GM19240 (cell line): ENCODE results near the gene IFITM2.
"Not testable (repeated sequence)": the region's sequence is repeated elsewhere in the genome, so short reads cannot be mapped to it uniquely, and the experiment has no call there.

ENCODE experiments used
- DNase-seq: peaks from one replicate; pipeline ENCODE4 v3.0.0; 2011; ENCODE audit warnings: low spot score; ENCODE audit not compliant: insufficient read length

IFITM2 gene

DNA sequence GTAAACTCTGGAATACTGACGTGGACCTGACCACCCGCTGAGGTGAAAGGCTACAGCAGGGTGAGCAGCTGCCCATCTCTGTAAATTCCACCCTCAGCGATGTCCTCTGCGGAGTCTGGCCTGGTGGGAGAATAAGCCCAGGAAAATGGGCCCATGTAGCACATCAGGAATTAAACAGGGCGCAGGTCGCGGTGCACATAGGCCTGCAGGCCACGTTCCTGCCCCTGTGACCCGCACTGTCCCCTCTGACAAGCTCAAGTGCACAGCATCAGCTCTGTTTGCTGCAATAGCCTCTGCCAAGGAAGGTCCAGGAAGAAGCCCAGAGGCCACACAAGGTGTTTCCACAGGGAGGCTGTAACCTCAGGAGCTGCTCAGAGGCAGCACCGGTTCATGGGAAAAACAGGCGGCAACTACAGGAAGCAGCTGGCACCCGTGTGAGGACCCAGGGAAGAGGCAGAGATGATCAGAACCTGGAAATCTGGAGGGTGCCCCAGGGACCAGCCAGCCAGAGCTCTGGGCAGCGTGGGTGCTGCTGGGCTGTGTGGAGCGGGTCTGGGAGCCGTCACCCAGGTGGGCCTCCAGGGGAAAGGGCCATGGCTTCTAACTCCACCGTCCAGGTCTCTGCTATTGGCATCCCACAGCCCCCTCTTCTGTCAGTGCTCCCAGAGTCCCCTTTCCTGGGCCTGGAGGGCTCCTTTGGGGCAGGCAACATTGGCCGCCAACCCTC, 808 bp upstream of the IFITM2 start:
- no peak for DNase-seq

DNA sequence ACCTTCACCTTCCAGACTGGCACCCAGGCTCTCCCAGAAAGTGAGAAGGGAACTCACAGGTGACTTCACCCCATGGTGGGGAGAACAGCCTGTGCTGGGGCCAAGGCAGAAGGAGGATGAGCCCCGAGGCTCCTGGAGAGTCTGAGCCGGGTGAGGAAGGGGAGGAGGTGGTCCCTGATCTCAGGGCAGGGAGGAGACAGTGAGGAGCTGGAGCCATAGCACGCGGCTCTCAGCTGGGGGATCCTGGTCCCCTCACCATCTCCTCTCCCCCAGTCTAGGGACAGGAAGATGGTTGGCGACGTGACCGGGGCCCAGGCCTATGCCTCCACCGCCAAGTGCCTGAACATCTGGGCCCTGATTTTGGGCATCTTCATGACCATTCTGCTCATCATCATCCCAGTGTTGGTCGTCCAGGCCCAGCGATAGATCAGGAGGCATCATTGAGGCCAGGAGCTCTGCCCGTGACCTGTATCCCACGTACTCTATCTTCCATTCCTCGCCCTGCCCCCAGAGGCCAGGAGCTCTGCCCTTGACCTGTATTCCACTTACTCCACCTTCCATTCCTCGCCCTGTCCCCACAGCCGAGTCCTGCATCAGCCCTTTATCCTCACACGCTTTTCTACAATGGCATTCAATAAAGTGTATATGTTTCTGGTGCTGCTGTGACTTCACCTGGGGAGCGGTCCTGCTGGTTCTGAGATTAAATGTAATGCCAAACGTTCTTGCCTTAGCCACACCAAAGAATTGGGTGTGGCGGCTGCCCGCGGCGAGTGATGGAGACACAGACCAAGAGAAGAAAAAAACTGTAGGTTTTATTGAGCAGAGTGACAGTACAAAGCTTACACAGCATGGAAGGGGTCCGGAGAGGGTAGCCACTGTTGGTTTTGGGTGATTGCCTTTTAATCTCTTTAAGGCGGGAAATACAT, 1.4 kb downstream of the IFITM2 start:
- DNase-seq, result not testable (repeated sequence)

DNA sequence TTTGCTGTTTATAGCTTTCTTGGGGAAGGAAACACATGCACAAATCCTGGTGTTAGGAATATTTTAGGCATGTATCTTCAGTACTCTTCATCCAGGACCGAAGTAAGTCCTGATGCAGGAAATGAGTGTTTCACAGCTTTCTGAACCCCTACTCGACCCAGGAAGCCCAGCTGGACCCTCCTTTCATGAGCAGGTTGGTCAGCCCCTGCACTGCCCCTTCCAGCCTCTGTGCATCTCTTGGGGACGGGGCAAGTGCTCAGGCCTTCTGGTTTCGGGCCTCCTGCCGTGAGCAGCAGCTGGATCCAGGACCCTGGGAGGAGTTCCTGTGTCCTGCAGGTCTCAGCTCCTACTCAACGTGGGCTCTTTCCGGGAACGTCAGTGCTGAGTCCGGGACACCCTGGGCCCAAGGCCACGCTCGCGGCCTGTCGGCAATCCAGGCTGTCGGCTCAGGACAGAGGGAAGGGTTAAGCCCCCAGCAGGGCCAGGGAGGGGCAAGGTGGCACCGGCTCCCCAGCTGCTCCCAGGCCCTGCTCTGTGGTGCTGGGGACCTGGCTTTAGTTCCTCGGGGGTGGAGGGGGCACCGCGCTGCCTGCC, 2.5 kb downstream of the IFITM2 start:
- DNase-seq, result not testable (repeated sequence)

GRCh38 chr11:311013-311748, 3.6 kb downstream of the IFITM2 start:
- not testable (repeated sequence) for DNase-seq

GRCh38 chr11:312092-312816, 4.6 kb downstream of the IFITM2 start:
- no peak for DNase-seq

GRCh38 chr11:313304-313786, 5.7 kb downstream of the IFITM2 start:
- no peak for DNase-seq

DNA sequence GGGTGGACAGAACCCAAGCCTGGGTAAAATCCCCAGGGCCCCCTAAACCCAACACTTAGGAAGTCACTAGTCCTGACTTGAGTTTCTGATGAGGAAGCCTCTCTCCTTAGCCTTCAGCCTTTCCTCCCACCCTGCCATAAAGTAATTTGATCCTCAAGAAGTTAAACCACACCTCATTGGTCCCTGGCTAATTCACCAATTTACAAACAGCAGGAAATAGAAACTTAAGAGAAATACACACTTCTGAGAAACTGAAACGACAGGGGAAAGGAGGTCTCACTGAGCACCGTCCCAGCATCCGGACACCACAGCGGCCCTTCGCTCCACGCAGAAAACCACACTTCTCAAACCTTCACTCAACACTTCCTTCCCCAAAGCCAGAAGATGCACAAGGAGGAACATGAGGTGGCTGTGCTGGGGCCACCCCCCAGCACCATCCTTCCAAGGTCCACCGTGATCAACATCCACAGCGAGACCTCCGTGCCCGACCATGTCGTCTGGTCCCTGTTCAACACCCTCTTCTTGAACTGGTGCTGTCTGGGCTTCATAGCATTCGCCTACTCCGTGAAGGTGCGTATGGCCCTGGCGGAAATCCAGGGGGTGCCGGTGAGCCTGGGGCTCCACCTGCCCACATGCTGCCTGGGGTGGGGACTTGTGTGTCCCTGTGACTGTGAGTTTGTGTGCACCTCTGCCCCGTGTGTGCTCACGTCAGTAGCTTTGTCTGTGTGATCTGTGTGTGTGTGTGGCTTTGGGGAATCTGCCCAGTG, 6.4 kb downstream of the IFITM2 start, which contains the start of gene IFITM1:
TSS of gene IFITM1 (plus strand) at position 254 of the 767 bp plus-strand sequence. CDS start at position 385, 131 bp downstream.
- peak; percentile 88 for DNase-seq

- not testable (repeated sequence) for DNase-seq
Observed at GRCh38 chr11:314554-314875, 6.9 kb downstream of the IFITM2 start.

GRCh38 chr11:315051-315481, 7.5 kb downstream of the IFITM2 start:
- no peak for DNase-seq

DNA sequence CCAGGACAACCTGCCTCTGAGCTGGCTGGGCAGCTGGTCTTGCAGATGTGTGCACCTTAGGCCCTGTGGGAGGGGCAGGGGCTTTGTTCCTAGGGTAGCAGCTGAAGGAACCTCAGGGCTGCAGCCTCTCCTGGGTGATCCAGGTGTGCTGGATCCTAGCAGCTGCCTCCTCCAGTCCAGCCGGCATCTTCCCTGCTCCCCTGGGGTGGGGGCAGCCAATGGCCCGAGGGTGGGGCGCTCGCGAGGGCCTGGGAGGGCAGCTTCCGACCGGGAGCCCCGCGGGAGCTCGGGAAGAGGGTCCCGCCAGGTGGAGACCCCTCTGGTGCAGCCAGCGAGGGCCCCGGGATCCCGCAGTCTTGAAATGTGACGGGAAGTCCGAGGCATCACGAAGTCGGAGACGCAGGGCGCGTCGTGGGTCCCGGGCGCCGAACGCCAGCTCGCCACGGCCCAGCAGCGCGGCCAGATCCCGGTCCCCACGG, 7.9 kb downstream of the IFITM2 start:
- DNase-seq, result no peak

DNA sequence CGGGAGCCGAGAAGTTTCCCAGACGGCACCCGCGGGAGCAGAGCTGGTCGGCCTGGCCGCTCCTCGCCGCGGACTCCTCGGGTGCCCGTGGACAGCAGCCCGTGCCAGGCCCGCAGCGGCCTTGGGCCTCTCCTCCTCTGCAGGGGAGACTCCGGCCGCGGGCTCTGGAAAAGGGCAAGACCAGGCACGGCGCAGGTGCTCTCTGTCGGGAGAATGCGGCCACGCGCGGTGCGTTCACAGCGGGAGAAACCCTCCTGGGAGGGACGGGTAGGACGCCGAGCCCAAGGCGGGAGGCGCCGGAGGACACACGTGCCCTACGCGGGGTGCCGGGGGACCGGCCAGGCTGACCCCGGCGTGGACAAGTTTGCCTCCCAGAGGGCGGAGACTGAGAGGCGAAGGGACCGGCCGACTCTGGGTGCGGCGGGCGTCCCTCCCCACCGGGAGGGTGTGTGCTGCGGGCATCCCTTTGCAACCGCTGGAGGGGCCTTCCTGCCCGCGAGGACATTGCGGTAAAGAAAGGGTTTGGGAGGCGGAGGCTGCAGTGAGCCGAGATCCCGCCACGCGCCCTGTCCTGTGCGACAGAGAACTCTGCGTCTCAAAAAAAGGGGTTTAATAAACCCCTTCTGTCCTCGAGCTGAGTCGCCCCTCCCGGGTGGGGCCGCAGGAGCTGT, 8.6 kb downstream of the IFITM2 start:
- DNase-seq, result no peak

DNA sequence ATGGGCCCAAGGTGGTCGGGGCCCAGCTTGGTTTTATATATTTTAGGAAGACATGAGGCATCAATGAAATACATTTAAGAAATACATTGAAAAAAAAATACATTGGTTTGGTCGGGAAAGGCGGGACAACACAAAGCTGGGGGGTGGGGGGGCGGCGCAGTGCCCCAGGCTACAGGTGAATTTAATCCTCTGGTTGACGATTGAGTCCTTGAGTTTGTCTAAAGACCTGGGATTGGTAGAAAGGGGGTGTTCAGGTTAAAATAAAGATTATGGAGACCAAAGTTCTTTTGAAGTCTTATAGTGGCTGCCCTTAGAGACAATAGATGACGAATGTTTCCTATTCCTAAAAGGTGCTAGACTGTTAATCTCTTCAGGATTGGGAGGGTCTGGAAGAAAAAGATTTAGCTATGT, 9.3 kb downstream of the IFITM2 start:
- no peak for DNase-seq

DNA sequence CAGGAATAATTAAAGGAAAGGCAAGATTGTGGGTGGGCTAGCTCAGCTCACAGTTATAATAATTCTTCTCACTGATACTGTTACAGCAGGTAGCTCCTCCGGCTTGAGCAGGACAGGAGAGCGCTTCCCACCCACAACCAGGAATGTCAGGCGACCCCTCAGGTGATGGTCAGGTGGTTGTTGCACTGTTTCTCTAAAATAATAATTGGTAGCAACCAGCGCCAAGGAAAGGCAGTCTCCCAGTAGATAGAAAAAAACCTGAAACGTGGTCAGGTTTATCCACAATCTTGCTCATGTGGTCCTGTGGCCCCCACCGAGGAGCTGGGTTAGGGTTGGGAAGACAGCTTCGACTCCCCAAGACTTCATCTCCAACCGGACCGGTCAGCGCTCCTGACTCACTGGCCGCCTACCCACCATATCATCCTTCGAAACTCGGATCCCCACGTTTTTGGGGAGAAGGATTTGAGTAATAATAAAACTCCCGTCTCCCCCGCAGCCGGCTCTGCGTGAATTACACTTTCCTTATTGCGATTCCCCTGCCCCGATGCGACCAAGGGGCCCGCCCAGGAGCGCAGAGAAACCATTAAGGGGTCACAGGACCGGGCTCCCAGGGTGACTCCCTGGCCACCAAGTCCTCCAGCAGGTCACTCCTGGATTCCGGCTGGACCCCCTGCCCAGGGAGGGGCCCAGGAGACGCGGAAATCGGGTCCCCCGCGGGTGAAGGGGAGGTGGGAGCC, 10.2 kb downstream of the IFITM2 start:
- not testable (repeated sequence) for DNase-seq

DNA sequence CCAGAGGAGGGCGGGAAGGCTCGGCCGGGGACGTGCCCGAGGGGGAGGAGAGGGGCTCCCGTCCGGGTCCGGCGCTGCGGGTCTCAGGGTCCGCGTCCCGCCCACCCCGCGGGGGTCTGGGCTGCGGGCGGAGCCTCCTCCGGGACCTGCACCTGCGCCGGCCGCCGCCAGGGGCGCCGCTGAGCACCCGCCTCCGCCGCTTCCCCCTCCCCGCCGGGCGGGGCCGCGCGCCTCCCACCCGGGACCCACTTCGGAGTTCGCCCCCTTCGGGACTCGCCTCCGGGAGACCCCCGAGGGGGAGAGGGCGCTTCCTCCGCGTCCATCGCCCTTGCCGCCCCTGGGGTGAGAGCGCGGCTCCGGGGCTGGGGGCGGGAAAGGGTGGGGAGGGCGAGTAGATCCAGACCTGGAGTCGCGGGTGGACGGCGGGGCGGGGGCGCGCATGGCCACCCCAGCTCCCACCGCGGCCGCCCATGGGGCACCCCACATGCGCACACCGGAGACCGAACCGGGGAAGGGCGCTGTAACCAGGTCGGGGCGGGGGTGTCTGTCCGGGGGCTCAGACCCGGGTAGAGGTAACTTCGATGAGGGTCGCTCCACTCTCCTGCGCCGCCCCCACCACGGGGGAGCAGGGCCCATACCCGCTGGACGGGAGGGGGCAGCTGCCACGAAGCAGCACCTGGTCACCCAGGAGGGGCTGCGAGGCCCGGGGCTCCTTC, 10.9 kb downstream of the IFITM2 start:
- DNase-seq, result not testable (repeated sequence)

DNA sequence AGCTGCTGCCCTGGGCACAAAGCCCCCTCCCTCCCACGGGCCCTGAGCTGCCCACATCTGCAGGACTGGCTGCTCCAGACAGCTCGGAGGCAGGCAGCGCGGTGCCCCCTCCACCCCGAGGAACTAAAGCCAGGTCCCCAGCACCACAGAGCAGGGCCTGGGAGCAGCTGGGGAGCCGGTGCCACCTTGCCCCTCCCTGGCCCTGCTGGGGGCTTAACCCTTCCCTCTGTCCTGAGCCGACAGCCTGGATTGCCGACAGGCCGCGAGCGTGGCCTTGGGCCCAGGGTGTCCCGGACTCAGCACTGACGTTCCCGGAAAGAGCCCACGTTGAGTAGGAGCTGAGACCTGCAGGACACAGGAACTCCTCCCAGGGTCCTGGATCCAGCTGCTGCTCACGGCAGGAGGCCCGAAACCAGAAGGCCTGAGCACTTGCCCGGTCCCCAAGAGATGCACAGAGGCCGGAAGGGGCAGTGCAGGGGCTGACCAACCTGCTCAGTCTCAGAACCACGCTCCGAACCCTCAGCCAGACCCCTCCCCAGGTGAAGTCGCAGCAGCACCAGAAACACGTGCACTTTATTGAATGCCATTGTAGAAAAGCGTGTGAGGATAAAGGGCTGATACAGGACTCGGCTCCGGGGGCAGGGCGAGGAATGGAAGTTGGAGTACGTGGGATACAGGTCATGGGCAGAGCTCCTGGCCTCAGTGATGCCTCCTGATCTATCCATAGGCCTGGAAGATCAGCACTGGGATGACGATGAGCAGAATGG, 11.7 kb downstream of the IFITM2 start:
- not testable (repeated sequence) for DNase-seq

DNA sequence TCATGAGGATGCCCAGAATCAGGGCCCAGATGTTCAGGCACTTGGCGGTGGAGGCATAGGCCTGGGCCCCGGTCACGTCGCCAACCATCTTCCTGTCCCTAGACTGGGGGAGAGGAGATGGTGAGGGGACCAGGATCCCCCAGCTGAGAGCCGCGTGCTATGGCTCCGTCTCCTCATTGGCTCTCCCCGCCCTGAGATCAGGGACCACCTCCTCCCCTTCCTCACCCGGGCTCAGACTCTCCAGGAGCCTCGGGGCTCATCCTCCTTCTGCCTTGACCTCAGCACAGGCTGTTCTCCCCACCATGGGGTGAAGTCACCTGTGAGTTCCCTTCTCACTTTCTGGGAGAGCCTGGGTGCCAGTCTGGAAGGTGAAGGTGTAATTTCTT, 12.3 kb downstream of the IFITM2 start:
- not testable (repeated sequence) for DNase-seq

DNA sequence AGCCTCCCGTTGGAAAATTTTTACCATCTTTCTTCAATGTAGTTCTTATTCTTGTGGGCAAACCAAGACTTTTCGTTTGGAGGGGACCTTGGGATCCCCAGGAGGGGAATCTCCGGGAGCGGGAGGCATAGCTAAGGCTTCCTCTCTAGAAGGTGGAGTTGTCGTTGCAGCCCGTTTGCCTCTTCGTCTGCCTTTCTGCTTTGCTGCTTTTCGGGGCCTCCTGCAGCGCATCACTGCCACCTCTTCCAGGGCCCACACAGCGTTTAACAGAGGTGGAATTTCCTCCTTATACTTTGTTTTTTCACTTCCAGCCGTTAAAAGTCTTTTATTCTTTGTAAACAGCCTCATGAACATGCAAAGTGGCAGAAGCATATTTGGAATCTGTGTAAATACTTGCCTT, 16.5 kb downstream of the IFITM2 start:
- DNase-seq, result no peak
